HepG2 (cell line): ENCODE data around the gene SRSF7. TPM values are rescaled to one million over a fixed set of nuclear protein-coding genes. Genes with fewer than 3 reads are reported as not detected.
A peak's percentile ranks its signal among the peaks of the same experiment; 100 is the strongest.
"Not testable (repeated sequence)": the region's sequence is repeated elsewhere in the genome, so short reads cannot be mapped to it uniquely, and the experiment has no call there.

Experiments
- ATAC-seq: fragments of 200-7000 bp; cut with Tn5 transposase; 3 replicates; pipeline ENCODE4 v1.9.1; 2020; ENCODE audit warnings: mild to moderate bottlenecking, moderate library complexity
- BruUV-seq: library from RNA; stranded (reverse); fragments of 400-500 nt; replicated peaks from 2 replicates; lab custom pipeline; 2021; lab: Mats Ljungman, UMichigan
- CTCF ChIA-PET: fragments of 300-600 bp; formaldehyde crosslinking; extraction: SDS; loops from one replicate; lab custom pipeline; 2021; ENCODE audit warnings: low total read pairs, inconsistent platforms, low intra/inter-chr PET ratio; lab: Yijun Ruan, JAX
- POLR2A ChIA-PET: fragments of 350-600 bp; sonication (Branson Sonifier 250); formaldehyde crosslinking; loops from one replicate; lab custom pipeline; 2020; ENCODE audit warnings: antibody characterized with exemption, inconsistent platforms; lab: Yijun Ruan, JAX
- DNase-seq: peaks from one replicate; pipeline ENCODE4 v3.0.0-alpha.2; 2015; ENCODE audit warnings: low spot score
- FAIRE-seq: peaks from 3 replicates; lab custom pipeline; 2011; peaks lifted over from hg19 to GRCh38; lab: Jason Lieb, UNC
- H2AFZ ChIP-seq: one replicate; pipeline ENCODE4 v1.6.1; 2011; ENCODE audit warnings: low read length, inconsistent platforms
- H3K27ac ChIP-seq: fragments of 300-600 bp; 3 replicates; pipeline ENCODE4 v1.8.0; 2011; ENCODE audit warnings: mixed run types, mild to moderate bottlenecking, mixed read lengths, low read length, inconsistent platforms; ENCODE audit not compliant: insufficient read depth; ENCODE audit errors: extremely low read length
- H3K27me3 ChIP-seq, 2 experiments: fragments of 200-600 bp in 1 of 2; 2 replicates in 1 of 2; 3 replicates in 1 of 2; pipeline versions ENCODE4 v1.6.0 to v1.8.0; 2011; ENCODE audit warnings: low read length in 2 of 2, mild to moderate bottlenecking in 2 of 2, moderate library complexity in 2 of 2, inconsistent platforms in 1 of 2; ENCODE audit not compliant: insufficient read depth in 2 of 2, control insufficient read depth in 1 of 2
- H3K36me3 ChIP-seq, 2 experiments: fragments of 200-600 bp in 1 of 2; replicated peaks in 1 of 2; 2 replicates in 1 of 2; 3 replicates in 1 of 2; pipeline versions ENCODE4 v1.5.1 to v1.8.0; 2011; ENCODE audit warnings: low read length in 2 of 2, inconsistent platforms in 1 of 2; ENCODE audit not compliant: insufficient read depth in 2 of 2, control insufficient read depth in 1 of 2
- H3K4me1 ChIP-seq: 2 replicates; pipeline ENCODE4 v1.5.1; 2012; ENCODE audit warnings: low read length, inconsistent platforms; ENCODE audit not compliant: insufficient read depth
- H3K4me2 ChIP-seq: 2 replicates; pipeline ENCODE4 v1.6.0; 2011; ENCODE audit warnings: low read depth, low read length, inconsistent platforms
- H3K4me3 ChIP-seq, 3 experiments: fragments of 200-600 bp in 1 of 3; sonication (generic), shearing (Covaris generic) in 1 of 3; replicated peaks in 1 of 3; 2 replicates each; pipeline ENCODE4 v1.5.1; 2011 to 2016; ENCODE audit warnings: low read length in 3 of 3, inconsistent platforms in 2 of 3, low read depth in 2 of 3, mild to moderate bottlenecking in 2 of 3, control low read depth in 1 of 3, mixed read lengths in 1 of 3; ENCODE audit not compliant: insufficient read depth in 1 of 3
- H3K79me2 ChIP-seq: one replicate; pipeline ENCODE4 v1.6.1; 2011; ENCODE audit warnings: low read length, inconsistent platforms; ENCODE audit not compliant: insufficient read depth
- H3K9ac ChIP-seq: 2 replicates; pipeline ENCODE4 v1.6.0; 2011; ENCODE audit warnings: mild to moderate bottlenecking, low read depth, low read length, inconsistent platforms; ENCODE audit not compliant: insufficient read depth
- H3K9me3 ChIP-seq: 2 replicates; pipeline ENCODE4 v1.5.1; 2012; ENCODE audit warnings: mild to moderate bottlenecking, low read length
- H4K20me1 ChIP-seq: 2 replicates; pipeline ENCODE4 v1.6.0; 2011; ENCODE audit warnings: inconsistent platforms, mild to moderate bottlenecking, low read length, moderate library complexity; ENCODE audit not compliant: insufficient read depth
- FOXP1 ChIP-seq, 2 experiments: fragments of 450-650 bp in 1 of 2; IDR thresholded peaks; 2 replicates each; pipeline ENCODE4 v1.6.1; 2017 to 2018; ENCODE audit warnings: antibody characterized with exemption in 1 of 2
- LCORL ChIP-seq, 2 experiments: fragments of 450-650 bp in 1 of 2; sonication (generic) in 1 of 2; formaldehyde crosslinking in 1 of 2; IDR thresholded peaks; 2 replicates each; pipeline versions ENCODE4 v1.5.0 to v1.6.1; 2017 to 2020; ENCODE audit warnings: antibody characterized with exemption in 1 of 2, missing genetic modification reagents in 1 of 2
- MED1 ChIP-seq: sonication (generic); formaldehyde crosslinking; IDR thresholded peaks from 2 replicates; pipeline ENCODE4 v1.4.0; 2020; ENCODE audit warnings: missing genetic modification reagents
- NR2F6 ChIP-seq, 2 experiments: IDR thresholded peaks; 2 replicates each; pipeline ENCODE4 v1.6.1; 2016; ENCODE audit warnings: antibody characterized with exemption in 1 of 2, mild to moderate bottlenecking in 1 of 2
- POGZ ChIP-seq: sonication (generic); formaldehyde crosslinking; IDR thresholded peaks from 2 replicates; pipeline ENCODE4 v1.4.0; 2020; ENCODE audit warnings: mild to moderate bottlenecking, missing genetic modification reagents
- SOX6 ChIP-seq, 2 experiments: fragments of 450-650 bp in 1 of 2; sonication (generic) in 1 of 2; formaldehyde crosslinking in 1 of 2; IDR thresholded peaks; 2 replicates each; pipeline versions ENCODE4 v1.4.0 to v1.6.1; 2017 to 2020; ENCODE audit warnings: antibody characterized with exemption in 1 of 2, mild to moderate bottlenecking in 1 of 2, missing genetic modification reagents in 1 of 2
- THAP11 ChIP-seq: IDR thresholded peaks from 2 replicates; pipeline ENCODE4 v1.6.1; 2016; ENCODE audit warnings: missing biosample characterization, missing genetic modification reagents
- WGBS: methylation state at CpG from one replicate; pipeline ENCODE4 v1.1.6; 2017; ENCODE audit warnings: low lambda C conversion rate; 5-methylcytosine and 5-hydroxymethylcytosine counted together
- in situ Hi-C: cut with HindIII; loops from 2 replicates; pipeline ENCODE4 v1.10.0; 2017; ENCODE audit warnings: low pct_unique_long_range_greater_than_20kb; ENCODE audit not compliant: extremely low pct_ligation_motif_present
- intact Hi-C: fragments of 100-400 bp; cut with micrococcal nuclease; formaldehyde crosslinking; loops from one replicate; pipeline ENCODE4 v1.10.0; 2022; ENCODE audit not compliant: unreplicated experiment
- polyA plus RNA-seq, 8 experiments: library from polyadenylated mRNA; depleted of rRNA in 3 of 8; stranded (reverse) in 7 of 8; unstranded in 1 of 8; fragments of >200 nt; fragmentation: Illumina TruSeq in 4 of 8; extraction: Trizol in 4 of 8; gene quantifications; 2 replicates each; pipeline versions ENCODE4 v1.2.1 to v1.2.3, GENCODE V29; 2011 to 2016; ENCODE audit warnings: low read depth in 4 of 8, missing spikeins in 1 of 8, mixed read lengths in 1 of 8; ENCODE audit not compliant: insufficient read depth in 1 of 8
- total RNA-seq, 5 experiments: library from RNA; depleted of rRNA; stranded (reverse); fragments of >200 nt; fragmentation: Illumina TruSeq; extraction: Trizol; gene quantifications; 2 replicates each; pipeline ENCODE4 v1.2.3, GENCODE V29; 2016; ENCODE audit warnings: low read depth in 1 of 5
- TF ChIP-seq, protein P1 (sequence below): IDR thresholded peaks from 2 replicates; pipeline ENCODE4 v1.6.1; 2016; ENCODE audit warnings: control low read depth
- TF ChIP-seq, protein P2 (sequence below), 2 experiments: sonication (generic) in 1 of 2; formaldehyde crosslinking in 1 of 2; IDR thresholded peaks; 2 replicates each; pipeline versions ENCODE4 v1.4.0 to v1.6.1; 2016 to 2020; ENCODE audit warnings: borderline replicate concordance in 1 of 2, low read depth in 1 of 2, mild to moderate bottlenecking in 1 of 2, missing genetic modification reagents in 1 of 2

SRSF7 gene
- total and polyA plus RNA-seq, 2 of the 13 experiments (the other 11 are each of a cell fraction or from before 2014, with no cell fraction given): 172 to 275 TPM

DNA sequence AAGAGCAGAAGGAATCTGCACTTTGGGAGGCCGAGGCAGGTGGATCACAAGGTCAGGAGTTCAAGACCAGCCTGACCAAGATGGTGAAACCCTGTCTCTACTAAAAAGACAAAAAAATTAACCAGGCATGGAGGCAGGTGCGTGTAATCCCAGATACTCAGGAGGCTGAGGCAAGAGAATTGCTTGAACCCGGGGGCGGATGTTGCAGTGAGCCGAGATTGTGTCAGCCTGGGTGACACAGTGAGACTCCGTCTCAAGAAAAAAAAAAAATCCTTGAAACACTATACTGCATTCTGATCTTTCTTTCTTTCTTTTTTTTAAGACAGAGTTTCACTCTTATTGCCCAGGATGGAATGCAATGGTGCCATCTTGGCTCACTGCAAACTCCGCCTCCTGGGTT, 43.9 kb upstream of the SRSF7 start:
- TF ChIP-seq THAP11 (CRISPR knock-in tag): 0 out of 2 replicates have a peak, but pooled peaks have one; percentile 14
- TF ChIP-seq FOXP1 (IDR thresholded peaks at IDR 0.05): not testable (repeated sequence)
- 0 out of 2 replicates have a peak, but pooled peaks have one; percentile 2 for TF ChIP-seq FOXP1 (CRISPR knock-in tag; IDR thresholded peaks at IDR 0.05)

DNA sequence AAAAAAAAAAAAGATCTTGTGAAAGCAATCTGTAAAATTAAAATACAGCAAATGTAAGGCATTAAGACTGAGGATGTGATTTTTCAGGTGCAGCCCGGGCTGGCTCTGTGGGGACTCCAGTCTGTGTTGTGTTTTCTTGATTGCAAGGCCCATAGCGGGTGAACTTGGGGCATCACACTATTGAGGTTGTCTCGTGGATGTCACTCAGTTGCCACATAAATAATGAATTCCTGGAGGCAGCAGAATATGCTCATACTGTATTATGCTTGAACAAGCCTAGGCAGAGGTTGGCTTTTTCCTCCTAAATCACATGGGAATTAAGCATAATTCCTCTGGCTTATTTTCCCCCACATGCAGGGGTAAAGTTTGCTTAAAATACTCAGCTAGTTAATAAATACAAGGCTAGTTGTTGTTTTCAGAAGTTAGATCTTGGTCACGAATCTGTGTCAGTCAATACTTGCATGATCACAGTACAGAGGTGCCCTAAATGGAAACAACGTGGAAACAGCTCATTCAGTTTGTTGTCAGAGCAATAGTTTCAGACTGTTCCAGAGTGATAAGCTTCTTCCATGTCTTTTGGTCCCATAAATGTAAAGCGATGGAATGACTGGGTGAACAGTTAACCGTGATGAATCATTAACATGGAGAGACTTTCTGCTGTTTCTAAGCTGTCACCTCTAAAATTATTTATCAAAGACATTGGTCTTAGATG, 43.2 kb upstream of the SRSF7 start:
- Histone ChIP-seq H3K36me3 (peaks cover 0 to 5% of the 10 kb centered on the region in 2 experiments; a peak in 1 of 5 replicates), H3K27me3 (no peaks in the 10 kb centered on the region), H3K9ac (peak overlapping the region; percentile 3; the same call in 1 of the 2 replicates), H3K4me2 (peak overlapping the region; percentile 60), H3K9me3 (no peaks in the 10 kb centered on the region), H2AFZ (peak overlapping the region; percentile 88), H4K20me1 (no peaks in the 10 kb centered on the region), H3K4me1 (peaks cover 40% of the 10 kb centered on the region), H3K4me3 (peak overlapping the region in 1 of 3 experiments; percentile 1; a peak in 1 of 6 replicates), H3K79me2 (no peaks in the 10 kb centered on the region), H3K27ac (peak overlapping the region; percentile 3)
- DNase-seq (peak; percentile 39), FAIRE-seq (peak; percentile 48), ATAC-seq (peak; percentile 83)
- POLR2A ChIA-PET: interaction anchor here (2.9 kb wide), 1 partner anchor 43 kb away, joined by 14 read pairs; the partner anchor contains the start of gene SRSF7
- CTCF ChIA-PET: no interaction called here
- intact Hi-C loops: no loop called here
- in situ Hi-C loops: no loop called here
- BruUV-seq: no TSS peak
- WGBS: 20% methylated on average over 7 of the region's 7 CpGs
- TF ChIP-seq, protein P1, sequence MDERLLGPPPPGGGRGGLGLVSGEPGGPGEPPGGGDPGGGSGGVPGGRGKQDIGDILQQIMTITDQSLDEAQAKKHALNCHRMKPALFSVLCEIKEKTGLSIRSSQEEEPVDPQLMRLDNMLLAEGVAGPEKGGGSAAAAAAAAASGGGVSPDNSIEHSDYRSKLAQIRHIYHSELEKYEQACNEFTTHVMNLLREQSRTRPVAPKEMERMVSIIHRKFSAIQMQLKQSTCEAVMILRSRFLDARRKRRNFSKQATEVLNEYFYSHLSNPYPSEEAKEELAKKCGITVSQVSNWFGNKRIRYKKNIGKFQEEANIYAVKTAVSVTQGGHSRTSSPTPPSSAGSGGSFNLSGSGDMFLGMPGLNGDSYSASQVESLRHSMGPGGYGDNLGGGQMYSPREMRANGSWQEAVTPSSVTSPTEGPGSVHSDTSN: peak; percentile 19; the same call in 1 of the 2 replicates
- no peak for TF ChIP-seq SOX6 (IDR thresholded peaks at IDR 0.05)
- TF ChIP-seq SOX6 (CRISPR knock-in tag; IDR thresholded peaks at IDR 0.05): 0 out of 2 replicates have a peak, but pooled peaks have one; percentile 10
- no peak for TF ChIP-seq NR2F6 (IDR thresholded peaks at IDR 0.05)
- TF ChIP-seq NR2F6 (CRISPR knock-in tag; IDR thresholded peaks at IDR 0.05): 0 out of 2 replicates have a peak, but pooled peaks have one; percentile 10
- TF ChIP-seq, protein P2, sequence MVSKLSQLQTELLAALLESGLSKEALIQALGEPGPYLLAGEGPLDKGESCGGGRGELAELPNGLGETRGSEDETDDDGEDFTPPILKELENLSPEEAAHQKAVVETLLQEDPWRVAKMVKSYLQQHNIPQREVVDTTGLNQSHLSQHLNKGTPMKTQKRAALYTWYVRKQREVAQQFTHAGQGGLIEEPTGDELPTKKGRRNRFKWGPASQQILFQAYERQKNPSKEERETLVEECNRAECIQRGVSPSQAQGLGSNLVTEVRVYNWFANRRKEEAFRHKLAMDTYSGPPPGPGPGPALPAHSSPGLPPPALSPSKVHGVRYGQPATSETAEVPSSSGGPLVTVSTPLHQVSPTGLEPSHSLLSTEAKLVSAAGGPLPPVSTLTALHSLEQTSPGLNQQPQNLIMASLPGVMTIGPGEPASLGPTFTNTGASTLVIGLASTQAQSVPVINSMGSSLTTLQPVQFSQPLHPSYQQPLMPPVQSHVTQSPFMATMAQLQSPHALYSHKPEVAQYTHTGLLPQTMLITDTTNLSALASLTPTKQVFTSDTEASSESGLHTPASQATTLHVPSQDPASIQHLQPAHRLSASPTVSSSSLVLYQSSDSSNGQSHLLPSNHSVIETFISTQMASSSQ (IDR thresholded peaks at IDR 0.05; ENCODE audit: low read depth): peak; percentile 67
- TF ChIP-seq, protein P2 (CRISPR knock-in tag; IDR thresholded peaks at IDR 0.05; ENCODE audit: borderline replicate concordance): no peak
- peak; percentile 44; the same call in 1 of the 2 replicates for TF ChIP-seq MED1 (CRISPR knock-in tag)
- no peak for TF ChIP-seq LCORL (IDR thresholded peaks at IDR 0.05)
- peak; percentile 38; the same call in 1 of the 2 replicates for TF ChIP-seq LCORL (CRISPR knock-in tag; IDR thresholded peaks at IDR 0.05)
- 0 out of 2 replicates have a peak, but pooled peaks have one; percentile 21 for TF ChIP-seq POGZ

More for the DNA sequence above, 43.9 kb upstream of the SRSF7 start:
- BruUV-seq, in situ Hi-C loops, H3K79me2 ChIP-seq, H2AFZ ChIP-seq, H4K20me1 ChIP-seq, H3K4me3 ChIP-seq, H3K36me3 ChIP-seq, ATAC-seq, H3K9me3 ChIP-seq, FAIRE-seq, intact Hi-C loops, DNase-seq, H3K27me3 ChIP-seq, CTCF ChIA-PET, H3K9ac ChIP-seq: not testable (repeated sequence)
- WGBS: 84% methylated on average over 7 of the region's 7 CpGs
- Histone ChIP-seq H3K4me1 (peaks cover 35% of the 10 kb centered on the region), H3K4me2 (peak overlapping the region; percentile 60; the same call in 1 of the 2 replicates), H3K27ac (peak overlapping the region; percentile 3)
- POLR2A ChIA-PET: interaction anchor here (2.9 kb wide), 1 partner anchor 43 kb away, joined by 14 read pairs; the partner anchor contains the start of gene SRSF7
